C4-2B (cell line): ENCODE results near the gene TECTA.

Experiments used
- CTCF ChIP-seq: fragments of 450-650 bp; conservative IDR thresholded peaks from 2 replicates; pipeline ENCODE4 v1.5.1; 2017; ENCODE audit warnings: mild to moderate bottlenecking
- ZFX ChIP-seq: fragments of 450-650 bp; IDR thresholded peaks from 2 replicates; pipeline ENCODE4 v1.6.1; 2017

GRCh38 chr11:121149116-121149515 is 48.1 kb downstream of the TECTA start:
- TF ChIP-seq CTCF (no peak), ZFX (no peak)
